Measurements from ENCODE around the gene GSTM1. TPM values are rescaled to one million over a fixed set of nuclear protein-coding genes. Genes with fewer than 3 reads are reported as not detected.
"Not testable (repeated sequence)": the region's sequence is repeated elsewhere in the genome, so short reads cannot be mapped to it uniquely, and the experiment has no call there.

Gene GSTM1
- total and polyA plus RNA-seq, 12 donors, result 0.11 to 301 (median 132) TPM; not detected in 6

- Histone ChIP-seq H3K4me1 (replicated peaks in 1 of 2) (no peaks in the 10 kb centered on the region), H3K27me3 (no peaks in the 10 kb centered on the region), H3K4me3 (no peak overlapping the region), H3K36me3 (replicated peaks in 1 of 2) (no peaks in the 10 kb centered on the region), H3K9me3 (replicated peaks in 1 of 3) (no peaks in the 10 kb centered on the region), H3K27ac (no peak overlapping the region)
- no peak for TF ChIP-seq CTCF (IDR thresholded peaks at IDR 0.05)
- no peak for TF ChIP-seq POLR2A (IDR thresholded peaks at IDR 0.05)
- intact Hi-C loops (cut with DNase I), result no loop called here
- DNase-seq, result no peak
- WGBS, 4 donors, result 64 to 83% (median 72%) methylated on average over 8 of the region's 8 CpGs
These were observed 16.6 kb downstream of the GSTM1 start for GRCh38 chr1:109704173-109704572.

- Histone ChIP-seq H3K27ac (no peak overlapping the region), H3K4me1 (replicated peaks in 1 of 2) (no peaks in the 10 kb centered on the region), H3K27me3 (no peaks in the 10 kb centered on the region), H3K9me3 (replicated peaks in 1 of 3) (no peaks in the 10 kb centered on the region), H3K4me3 (no peak overlapping the region), H3K36me3 (replicated peaks in 1 of 2) (no peaks in the 10 kb centered on the region)
- intact Hi-C loops (cut with DNase I), result no loop called here
- 76 to 92% (median 89%) methylated on average over 3 to 4 of the region's 4 CpGs for WGBS, 4 donors
- no peak for TF ChIP-seq CTCF (IDR thresholded peaks at IDR 0.05)
- no peak for TF ChIP-seq POLR2A (IDR thresholded peaks at IDR 0.05)
- no peak for DNase-seq
These were observed 17.8 kb downstream of the GSTM1 start for GRCh38 chr1:109705411-109705810.

- H3K4me1 ChIP-seq (replicated peaks in 1 of 2); DNase-seq; H3K27me3 ChIP-seq; H3K4me3 ChIP-seq; H3K36me3 ChIP-seq (replicated peaks in 1 of 2); H3K9me3 ChIP-seq (replicated peaks in 1 of 3); H3K27ac ChIP-seq; intact Hi-C loops (cut with DNase I): not testable (repeated sequence)
- 57 to 95% (median 82%) methylated on average over 4 of the region's 4 CpGs for WGBS, 4 donors
These were observed 21.3 kb downstream of the GSTM1 start for GRCh38 chr1:109708949-109709348.

- not testable (repeated sequence) for H3K4me3 ChIP-seq
These were observed 22.2 kb downstream of the GSTM1 start for GRCh38 chr1:109709822-109710221.

GRCh38 chr1:109711593-109712320 is 24.1 kb downstream of the GSTM1 start, which contains the start of gene GSTM5:
TSS of gene GSTM5 (plus strand) at chr1:109712251. CDS start at chr1:109712313, 62 bp downstream.
- H3K9me3 ChIP-seq (replicated peaks in 1 of 3); H3K27me3 ChIP-seq; H3K4me1 ChIP-seq (replicated peaks in 1 of 2); intact Hi-C loops (cut with DNase I); H3K36me3 ChIP-seq (replicated peaks in 1 of 2); DNase-seq: not testable (repeated sequence)
- Histone ChIP-seq H3K27ac (peak within 1 kb of the TSS in 1 of 5 donors; percentile 29), H3K4me3 (peak within 1 kb of the TSS in 1 of 4 donors; percentile 47)
- WGBS, 4 donors, result 25 to 84% (median 44%) methylated on average over 2 to 33 of the region's 33 CpGs

More at GRCh38 chr1:109709822-109710221, 22.2 kb downstream of the GSTM1 start:
- H3K36me3 ChIP-seq (replicated peaks in 1 of 2); DNase-seq; H3K27ac ChIP-seq; H3K27me3 ChIP-seq; intact Hi-C loops (cut with DNase I); H3K4me1 ChIP-seq (replicated peaks in 1 of 2); H3K9me3 ChIP-seq (replicated peaks in 1 of 3): not testable (repeated sequence)
